Ishikawa (cell line): ENCODE results near the gene PATL2.

ENCODE experiments used
- CEBPB ChIP-seq: IDR thresholded peaks from 2 replicates; pipeline ENCODE4 v1.6.1; 2012
- CREB1 ChIP-seq: IDR thresholded peaks from 2 replicates; pipeline ENCODE4 v1.6.1; 2012; ENCODE audit warnings: low read depth
- EGR1 ChIP-seq: IDR thresholded peaks from 2 replicates; pipeline ENCODE4 v1.6.1; 2012
- EP300 ChIP-seq: IDR thresholded peaks from 2 replicates; pipeline ENCODE4 v1.6.1; 2012; ENCODE audit warnings: borderline replicate concordance
- FOXM1 ChIP-seq: IDR thresholded peaks from 2 replicates; pipeline ENCODE4 v1.6.1; 2012; ENCODE audit warnings: low read depth, borderline replicate concordance
- NFIC ChIP-seq: IDR thresholded peaks from 2 replicates; pipeline ENCODE4 v1.6.1; 2012
- RAD21 ChIP-seq: IDR thresholded peaks from 2 replicates; pipeline ENCODE4 v1.6.1; 2012; ENCODE audit warnings: low read depth
- REST ChIP-seq: IDR thresholded peaks from 2 replicates; pipeline ENCODE4 v1.6.1; 2012; ENCODE audit warnings: low read depth, mild to moderate bottlenecking
- TAF1 ChIP-seq: IDR thresholded peaks from 2 replicates; pipeline ENCODE4 v1.6.1; 2012; ENCODE audit warnings: low read depth, mild to moderate bottlenecking
- TCF12 ChIP-seq: IDR thresholded peaks from 2 replicates; pipeline ENCODE4 v1.6.1; 2012; ENCODE audit warnings: low read depth
- TEAD4 ChIP-seq: IDR thresholded peaks from 2 replicates; pipeline ENCODE4 v1.6.1; 2012
- USF1 ChIP-seq: IDR thresholded peaks from 2 replicates; pipeline ENCODE4 v1.6.1; 2012
- YY1 ChIP-seq: IDR thresholded peaks from 2 replicates; pipeline ENCODE4 v1.6.1; 2012; ENCODE audit warnings: low read depth
- ZBTB7A ChIP-seq: IDR thresholded peaks from 2 replicates; pipeline ENCODE4 v1.6.1; 2012; ENCODE audit warnings: low read depth
- TF ChIP-seq, protein P1 (sequence below): IDR thresholded peaks from 2 replicates; pipeline ENCODE4 v1.6.1; 2012

The PATL2 gene

GRCh38 chr15:44659056-44659455, 52.1 kb downstream of the PATL2 start:
- TF ChIP-seq REST (no peak), CREB1 (no peak), EGR1 (no peak), CEBPB (no peak), TCF12 (no peak), TEAD4 (no peak), TAF1 (no peak), YY1 (no peak), FOXM1 (no peak), EP300 (no peak)
- TF ChIP-seq, protein P1, sequence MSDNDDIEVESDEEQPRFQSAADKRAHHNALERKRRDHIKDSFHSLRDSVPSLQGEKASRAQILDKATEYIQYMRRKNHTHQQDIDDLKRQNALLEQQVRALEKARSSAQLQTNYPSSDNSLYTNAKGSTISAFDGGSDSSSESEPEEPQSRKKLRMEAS: no peak

- TF ChIP-seq TCF12 (no peak), ZBTB7A (no peak)
These were observed 53.7 kb downstream of the PATL2 start for GRCh38 chr15:44657378-44657777.

GRCh38 chr15:44656913-44657312, 54.2 kb downstream of the PATL2 start:
- TF ChIP-seq TEAD4 (no peak), CREB1 (no peak), CEBPB (no peak), TCF12 (no peak)

DNA sequence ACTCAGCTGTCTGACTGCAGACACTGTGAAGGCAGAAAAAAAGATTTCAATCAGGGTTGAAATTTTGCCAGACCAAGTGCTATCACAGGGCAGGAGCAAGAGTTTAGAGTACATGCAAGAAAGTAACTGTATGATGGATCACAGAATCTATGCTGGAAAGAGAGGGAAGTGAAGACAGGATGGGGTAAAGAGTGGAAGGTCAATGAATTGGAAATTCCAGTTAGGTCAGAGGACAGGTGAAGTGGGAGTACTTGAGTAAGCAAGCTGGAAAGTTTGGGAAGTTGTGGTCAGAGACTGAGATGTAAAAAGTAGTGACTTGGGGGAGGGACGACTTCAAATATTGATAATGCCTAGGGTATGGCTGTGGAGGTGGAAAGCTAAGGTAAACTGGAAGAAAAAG, 54.8 kb downstream of the PATL2 start:
- no peak for TF ChIP-seq FOXM1
- TF ChIP-seq CREB1: no peak
- TF ChIP-seq NFIC: no peak
- no peak for TF ChIP-seq CEBPB
- no peak for TF ChIP-seq TAF1
- TF ChIP-seq TEAD4: no peak
- no peak for TF ChIP-seq EGR1
- TF ChIP-seq, protein P1: no peak
- no peak for TF ChIP-seq USF1
- TF ChIP-seq REST: no peak
- no peak for TF ChIP-seq TCF12
- no peak for TF ChIP-seq RAD21
- no peak for TF ChIP-seq EP300
- TF ChIP-seq ZBTB7A: no peak

DNA sequence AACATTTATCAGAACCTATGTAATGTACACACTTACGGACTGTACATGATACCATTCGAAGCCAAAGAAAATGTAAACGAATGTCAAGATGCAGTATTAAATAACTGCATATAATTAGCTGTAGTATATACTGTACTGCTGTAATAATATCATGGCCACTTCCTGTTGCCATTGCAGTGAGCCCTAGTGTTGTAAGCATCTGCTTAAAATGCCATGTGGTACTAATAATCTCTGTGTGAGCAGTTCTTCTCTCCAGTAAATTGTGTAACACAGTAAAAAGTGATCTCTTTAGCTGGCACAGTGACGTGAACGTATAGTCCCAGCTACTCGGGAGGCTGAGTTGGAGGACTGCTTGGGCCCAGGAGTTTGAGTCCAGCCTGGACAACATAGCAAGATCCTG, 56.3 kb downstream of the PATL2 start:
- TF ChIP-seq FOXM1 (no peak), TCF12 (no peak), EGR1 (no peak), ZBTB7A (no peak), NFIC (no peak), EP300 (no peak)
- TF ChIP-seq, protein P1: no peak

- TF ChIP-seq USF1: no peak
- TF ChIP-seq TCF12: no peak
- no peak for TF ChIP-seq ZBTB7A
- TF ChIP-seq YY1: no peak
- TF ChIP-seq CREB1: no peak
- no peak for TF ChIP-seq NFIC
- no peak for TF ChIP-seq TAF1
- TF ChIP-seq, protein P1: no peak
These were observed 63.5 kb downstream of the PATL2 start for GRCh38 chr15:44647637-44648036.

GRCh38 chr15:44647036-44647435, 64.1 kb downstream of the PATL2 start:
- TF ChIP-seq YY1 (no peak), USF1 (no peak), NFIC (no peak), CREB1 (no peak), TEAD4 (no peak), FOXM1 (no peak), RAD21 (no peak), ZBTB7A (no peak)
- TF ChIP-seq, protein P1: no peak
